GM23338 (cell line): ENCODE measurements around the gene MRM2. TPM values are rescaled to one million over a fixed set of nuclear protein-coding genes. Genes with fewer than 3 reads are reported as not detected.

Source experiments
- ATAC-seq: fragments of 200-7000 bp; cut with Tn5 transposase; 3 replicates; pipeline ENCODE4 v1.9.1; 2020
- DNase-seq: peaks from one replicate; pipeline ENCODE4 v3.0.0-alpha.2; 2015; ENCODE audit warnings: low spot score
- H2AFZ ChIP-seq: fragments of 200-600 bp; sonication (generic); 2 replicates; pipeline ENCODE4 v1.8.0; 2016; ENCODE audit warnings: antibody characterized with exemption, mild to moderate bottlenecking, moderate library complexity
- H3F3A ChIP-seq: fragments of 200-600 bp; sonication (generic); replicated peaks from 2 replicates; pipeline ENCODE4 v1.8.0; 2017; ENCODE audit warnings: antibody characterized with exemption, mixed run types, low read depth
- H3K27ac ChIP-seq: fragments of 200-600 bp; sonication (generic); 2 replicates; pipeline ENCODE4 v1.6.1; 2016; ENCODE audit warnings: low read depth
- H3K27me3 ChIP-seq: fragments of 200-600 bp; sonication (generic); 2 replicates; pipeline ENCODE4 v1.8.0; 2016; ENCODE audit warnings: mild to moderate bottlenecking, mixed run types, moderate library complexity; ENCODE audit not compliant: insufficient read depth
- H3K36me3 ChIP-seq: fragments of 200-600 bp; sonication (generic); 2 replicates; pipeline ENCODE4 v1.8.0; 2016; ENCODE audit warnings: mild to moderate bottlenecking; ENCODE audit not compliant: insufficient read depth
- H3K4me1 ChIP-seq: fragments of 200-600 bp; sonication (generic); 2 replicates; pipeline ENCODE4 v1.8.0; 2016; ENCODE audit warnings: mild to moderate bottlenecking, moderate library complexity; ENCODE audit not compliant: insufficient read depth
- H3K4me2 ChIP-seq: fragments of 200-600 bp; sonication (generic); 2 replicates; pipeline ENCODE4 v1.7.1; 2017; ENCODE audit warnings: mixed run types
- H3K4me3 ChIP-seq: fragments of 200-600 bp; sonication (generic); 2 replicates; pipeline ENCODE4 v1.6.1; 2016; ENCODE audit warnings: mixed run types
- H3K79me2 ChIP-seq: fragments of 200-600 bp; sonication (generic); replicated peaks from 2 replicates; pipeline ENCODE4 v1.8.0; 2017; ENCODE audit warnings: mild to moderate bottlenecking; ENCODE audit not compliant: insufficient read depth
- H3K9me2 ChIP-seq: fragments of 200-600 bp; sonication (generic); 2 replicates; pipeline ENCODE4 v1.8.0; 2017; ENCODE audit not compliant: insufficient read depth
- H4K20me1 ChIP-seq: fragments of 200-600 bp; sonication (generic); replicated peaks from 2 replicates; pipeline ENCODE4 v1.8.0; 2017; ENCODE audit warnings: mild to moderate bottlenecking; ENCODE audit not compliant: insufficient read depth
- H3K27ac Mint-ChIP-seq: 2 replicates; pipeline ENCODE4 v1.8.0; 2020; ENCODE audit warnings: inconsistent platforms, mild to moderate bottlenecking, moderate library complexity, mixed read lengths
- H3K27me3 Mint-ChIP-seq: 3 replicates; pipeline ENCODE4 v1.8.0; 2022; ENCODE audit warnings: low read depth, mild to moderate bottlenecking, moderate library complexity, mixed read lengths, inconsistent platforms; ENCODE audit not compliant: insufficient read depth, poor library complexity
- H3K36me3 Mint-ChIP-seq: 3 replicates; pipeline ENCODE4 v1.8.0; 2021; ENCODE audit warnings: low read depth, mild to moderate bottlenecking, inconsistent platforms, moderate library complexity, mixed read lengths
- H3K4me1 Mint-ChIP-seq: 3 replicates; pipeline ENCODE4 v1.8.0; 2020; ENCODE audit warnings: mild to moderate bottlenecking, inconsistent platforms, mixed read lengths
- H3K4me3 Mint-ChIP-seq: 3 replicates; pipeline ENCODE4 v1.8.0; 2021; ENCODE audit warnings: moderate library complexity, mild to moderate bottlenecking, inconsistent platforms, mixed read lengths
- H3K9me3 Mint-ChIP-seq: 3 replicates; pipeline ENCODE4 v1.8.0; 2020; ENCODE audit warnings: moderate library complexity, mild to moderate bottlenecking, inconsistent platforms, mixed read lengths
- ETS1 ChIP-seq: IDR thresholded peaks from 2 replicates; pipeline ENCODE4 v1.6.1; 2016; ENCODE audit warnings: antibody characterized with exemption
- EZH2 ChIP-seq: fragments of 200-600 bp; sonication (generic); IDR thresholded peaks from one replicate; pipeline ENCODE4 v1.8.0; 2017; ENCODE audit warnings: antibody characterized with exemption, mild to moderate bottlenecking, low read depth; ENCODE audit not compliant: unreplicated experiment
- EZH2phosphoT487 ChIP-seq: fragments of 200-600 bp; sonication (generic); IDR thresholded peaks from one replicate; pipeline ENCODE4 v1.8.1; 2018; ENCODE audit warnings: antibody characterized with exemption; ENCODE audit not compliant: unreplicated experiment
- POLR2AphosphoS5 ChIP-seq: IDR thresholded peaks from 2 replicates; pipeline ENCODE4 v1.6.1; 2016; ENCODE audit warnings: antibody characterized with exemption, low read depth
- STAT1 ChIP-seq: IDR thresholded peaks from one replicate; pipeline ENCODE4 v1.6.1; 2016; ENCODE audit warnings: antibody characterized with exemption; ENCODE audit not compliant: unreplicated experiment
- ZNF114 ChIP-seq: fragments of 250-450 bp; sonication (Bioruptor Pico); IDR thresholded peaks from 2 replicates; pipeline ENCODE4 v1.5.0; 2020; ENCODE audit warnings: mild to moderate bottlenecking, moderate library complexity
- ZNF462 ChIP-seq: fragments of 250-450 bp; sonication (Bioruptor Pico); IDR thresholded peaks from 2 replicates; pipeline ENCODE4 v1.5.0; 2020; ENCODE audit warnings: mild to moderate bottlenecking, moderate library complexity
- polyA plus RNA-seq: library from polyadenylated mRNA; unstranded; fragments of >200 nt; fragmentation: Nextera tagmentation; extraction: Ambion mirVana; gene quantifications from 2 replicates; pipeline ENCODE4 v1.2.1, GENCODE V29; 2016
- total RNA-seq: library from RNA; depleted of rRNA; stranded (reverse); fragments of >200 nt; shearing (Covaris generic); gene quantifications from 2 replicates; pipeline ENCODE4 v1.2.3, GENCODE V29; 2014
- TF ChIP-seq, protein P1 (sequence below), 2 experiments: fragments of 200-600 bp in 1 of 2; sonication (generic) in 1 of 2; conservative IDR thresholded peaks; 2 replicates each; pipeline versions ENCODE4 v1.5.1 to v1.6.1; 2016 to 2017; ENCODE audit warnings: antibody characterized with exemption in 2 of 2, low read depth in 2 of 2, mild to moderate bottlenecking in 2 of 2, moderate library complexity in 1 of 2

MRM2 gene
- total and polyA plus RNA-seq, 2 experiments from 2014 or later, result 30.0 to 37.8 TPM

DNA sequence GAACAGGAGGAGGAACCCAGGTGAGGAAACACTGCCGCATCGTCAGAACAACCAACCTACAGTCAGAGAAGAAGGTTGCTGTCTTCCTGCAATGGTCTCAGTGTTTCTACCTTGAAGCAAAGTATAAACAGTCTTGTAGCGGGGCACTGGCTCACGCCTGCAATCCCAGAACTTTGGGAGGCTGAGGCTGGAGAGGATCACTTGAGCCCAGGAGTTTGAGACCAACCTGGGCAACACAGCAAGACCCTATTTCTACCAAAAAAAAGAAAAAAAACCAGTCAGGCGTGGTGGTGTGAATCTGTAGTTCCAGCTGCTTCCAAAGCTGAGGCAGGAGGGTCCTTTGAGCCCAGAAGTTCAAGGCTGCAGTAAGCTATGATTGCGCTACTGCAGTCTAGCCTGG, 48.9 kb upstream of the MRM2 start (continued):
- no peak for TF ChIP-seq ZNF462

GRCh38 chr7:2289621-2290020, 47.6 kb upstream of the MRM2 start:
- Histone ChIP-seq H4K20me1 (no peaks in the 10 kb centered on the region), H2AFZ (no peak overlapping the region), H3F3A (no peaks in the 10 kb centered on the region), H3K79me2 (peaks cover 13% of the 10 kb centered on the region; the same call in 1 of the 2 replicates), H3K4me1 (no peaks in the 10 kb centered on the region), H3K9me2 (no peaks in the 10 kb centered on the region), H3K4me2 (no peak overlapping the region), H3K36me3 (no peaks in the 10 kb centered on the region), H3K27me3 (no peaks in the 10 kb centered on the region), H3K27ac (no peak overlapping the region), H3K4me3 (no peak overlapping the region)
- peaks cover 3% of the 10 kb centered on the region for H3K27me3 Mint-ChIP-seq
- no peaks in the 10 kb centered on the region for H3K9me3 Mint-ChIP-seq
- no peaks in the 10 kb centered on the region for H3K4me1 Mint-ChIP-seq
- H3K4me3 Mint-ChIP-seq, result no peak overlapping the region
- H3K36me3 Mint-ChIP-seq, result no peaks in the 10 kb centered on the region
- DNase-seq (no peak), ATAC-seq (no peak)
- H3K27ac Mint-ChIP-seq, result no peak overlapping the region; the same call in 1 of the 2 replicates
- no peak for TF ChIP-seq ETS1
- no peak for TF ChIP-seq EZH2
- TF ChIP-seq EZH2phosphoT487, result no peak
- TF ChIP-seq POLR2AphosphoS5, result no peak
- TF ChIP-seq STAT1, result no peak
- no peak for TF ChIP-seq ZNF114 (CRISPR knock-in tag)
- TF ChIP-seq, protein P1, sequence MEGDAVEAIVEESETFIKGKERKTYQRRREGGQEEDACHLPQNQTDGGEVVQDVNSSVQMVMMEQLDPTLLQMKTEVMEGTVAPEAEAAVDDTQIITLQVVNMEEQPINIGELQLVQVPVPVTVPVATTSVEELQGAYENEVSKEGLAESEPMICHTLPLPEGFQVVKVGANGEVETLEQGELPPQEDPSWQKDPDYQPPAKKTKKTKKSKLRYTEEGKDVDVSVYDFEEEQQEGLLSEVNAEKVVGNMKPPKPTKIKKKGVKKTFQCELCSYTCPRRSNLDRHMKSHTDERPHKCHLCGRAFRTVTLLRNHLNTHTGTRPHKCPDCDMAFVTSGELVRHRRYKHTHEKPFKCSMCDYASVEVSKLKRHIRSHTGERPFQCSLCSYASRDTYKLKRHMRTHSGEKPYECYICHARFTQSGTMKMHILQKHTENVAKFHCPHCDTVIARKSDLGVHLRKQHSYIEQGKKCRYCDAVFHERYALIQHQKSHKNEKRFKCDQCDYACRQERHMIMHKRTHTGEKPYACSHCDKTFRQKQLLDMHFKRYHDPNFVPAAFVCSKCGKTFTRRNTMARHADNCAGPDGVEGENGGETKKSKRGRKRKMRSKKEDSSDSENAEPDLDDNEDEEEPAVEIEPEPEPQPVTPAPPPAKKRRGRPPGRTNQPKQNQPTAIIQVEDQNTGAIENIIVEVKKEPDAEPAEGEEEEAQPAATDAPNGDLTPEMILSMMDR (conservative IDR thresholded peaks at IDR 0.05; ENCODE audit: low read depth in 2 of 2), result no peak
